DOHH2 (cell line): ENCODE data around the gene INSIG1.

Source experiments
- CTCF ChIP-seq: fragments of 200-600 bp; sonication (generic); IDR thresholded peaks from one replicate; pipeline ENCODE4 v1.5.1; 2014; ENCODE audit warnings: antibody characterized with exemption, mild to moderate bottlenecking, low read depth, low read length; ENCODE audit not compliant: poor library complexity, severe bottlenecking
- EZH2phosphoT487 ChIP-seq: fragments of 200-600 bp; sonication (generic); IDR thresholded peaks from 2 replicates; pipeline ENCODE4 v1.6.1; 2017; ENCODE audit warnings: borderline replicate concordance, mild to moderate bottlenecking, antibody characterized with exemption, low read length, moderate library complexity, mixed read lengths

- TF ChIP-seq CTCF = no peak
- no peak for TF ChIP-seq EZH2phosphoT487
Measured at GRCh38 chr7:155256081-155256760, 41.5 kb upstream of the INSIG1 start.
